HFF-Myc (cell line): ENCODE data around the gene DOK1.
A peak's percentile ranks its signal among the peaks of the same experiment; 100 is the strongest.

Experiments used
- DNase-seq: peaks from one replicate; pipeline ENCODE4 v3.0.0-alpha.2; 2011; ENCODE audit warnings: low read depth; ENCODE audit errors: extremely low read depth
- H3K4me3 ChIP-seq: replicated peaks from 2 replicates; pipeline ENCODE4 v1.5.1; 2011; ENCODE audit warnings: low read depth, mild to moderate bottlenecking, control low read depth, low read length
- TF ChIP-seq, protein P1 (sequence below): IDR thresholded peaks from 2 replicates; pipeline ENCODE4 v1.5.1; 2012; ENCODE audit warnings: mild to moderate bottlenecking, low read depth, low read length, control low read depth; ENCODE audit errors: missing control alignments

Gene DOK1

DNA sequence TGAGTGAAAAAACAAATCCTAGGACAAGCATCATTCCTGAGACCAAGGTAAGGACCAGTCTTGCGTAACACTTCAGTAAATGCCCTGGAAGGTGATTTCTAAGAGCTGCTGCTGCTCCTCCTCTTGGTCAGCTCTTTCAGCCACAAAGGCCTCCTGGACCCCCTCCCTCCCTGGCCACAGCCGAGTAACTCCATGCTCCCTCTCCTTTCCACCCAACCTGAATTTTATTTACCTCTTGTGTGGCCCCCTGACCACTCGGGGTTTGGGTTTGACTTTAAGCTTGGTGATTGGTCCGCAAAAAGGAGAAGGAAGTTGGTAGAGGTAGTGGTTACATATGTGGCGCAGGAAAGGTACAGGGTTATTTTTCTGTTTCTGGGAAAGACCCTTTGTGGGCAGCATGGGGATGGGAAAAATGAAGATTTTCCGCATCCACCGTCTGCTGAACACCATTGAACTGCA lies 15.6 kb upstream of the DOK1 start:
- TF ChIP-seq, protein P1, sequence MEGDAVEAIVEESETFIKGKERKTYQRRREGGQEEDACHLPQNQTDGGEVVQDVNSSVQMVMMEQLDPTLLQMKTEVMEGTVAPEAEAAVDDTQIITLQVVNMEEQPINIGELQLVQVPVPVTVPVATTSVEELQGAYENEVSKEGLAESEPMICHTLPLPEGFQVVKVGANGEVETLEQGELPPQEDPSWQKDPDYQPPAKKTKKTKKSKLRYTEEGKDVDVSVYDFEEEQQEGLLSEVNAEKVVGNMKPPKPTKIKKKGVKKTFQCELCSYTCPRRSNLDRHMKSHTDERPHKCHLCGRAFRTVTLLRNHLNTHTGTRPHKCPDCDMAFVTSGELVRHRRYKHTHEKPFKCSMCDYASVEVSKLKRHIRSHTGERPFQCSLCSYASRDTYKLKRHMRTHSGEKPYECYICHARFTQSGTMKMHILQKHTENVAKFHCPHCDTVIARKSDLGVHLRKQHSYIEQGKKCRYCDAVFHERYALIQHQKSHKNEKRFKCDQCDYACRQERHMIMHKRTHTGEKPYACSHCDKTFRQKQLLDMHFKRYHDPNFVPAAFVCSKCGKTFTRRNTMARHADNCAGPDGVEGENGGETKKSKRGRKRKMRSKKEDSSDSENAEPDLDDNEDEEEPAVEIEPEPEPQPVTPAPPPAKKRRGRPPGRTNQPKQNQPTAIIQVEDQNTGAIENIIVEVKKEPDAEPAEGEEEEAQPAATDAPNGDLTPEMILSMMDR, result no peak
- no peak overlapping the region for H3K4me3 ChIP-seq

GRCh38 chr2:74540291-74540690 lies 14.2 kb upstream of the DOK1 start:
- no peak overlapping the region for H3K4me3 ChIP-seq
- TF ChIP-seq, protein P1, result no peak
- no peak for DNase-seq

More for the DNA sequence above, 15.6 kb upstream of the DOK1 start:
- no peak for DNase-seq

GRCh38 chr2:74542978-74543377 lies 11.5 kb upstream of the DOK1 start:
- DNase-seq, result no peak
- H3K4me3 ChIP-seq, result no peak overlapping the region
- TF ChIP-seq, protein P1, result no peak

DNA sequence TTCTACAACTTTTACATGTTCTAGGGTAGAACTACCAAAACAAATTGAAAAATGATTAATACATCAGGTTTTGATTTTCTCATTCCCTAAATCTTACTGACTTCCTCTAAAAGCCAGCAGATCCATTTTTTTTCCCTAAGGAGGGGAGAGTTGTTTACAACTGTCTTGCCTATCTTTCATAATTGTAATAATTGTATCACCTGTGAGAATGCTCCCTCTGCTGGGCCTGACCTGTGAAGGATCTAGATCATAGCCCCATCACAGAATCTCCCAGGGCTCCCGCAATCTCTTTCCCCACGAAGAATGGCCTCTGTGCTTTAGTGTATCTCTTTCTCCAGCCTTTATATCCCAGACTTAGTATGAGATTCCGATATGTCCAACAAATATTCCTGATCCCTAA lies 9.9 kb upstream of the DOK1 start:
- DNase-seq, result no peak
- TF ChIP-seq, protein P1, result peak; percentile 6
- no peak overlapping the region for H3K4me3 ChIP-seq

- no peak for DNase-seq
- TF ChIP-seq, protein P1, result no peak
- no peak overlapping the region for H3K4me3 ChIP-seq
These were observed 8.5 kb upstream of the DOK1 start for GRCh38 chr2:74546004-74546403.

DNA sequence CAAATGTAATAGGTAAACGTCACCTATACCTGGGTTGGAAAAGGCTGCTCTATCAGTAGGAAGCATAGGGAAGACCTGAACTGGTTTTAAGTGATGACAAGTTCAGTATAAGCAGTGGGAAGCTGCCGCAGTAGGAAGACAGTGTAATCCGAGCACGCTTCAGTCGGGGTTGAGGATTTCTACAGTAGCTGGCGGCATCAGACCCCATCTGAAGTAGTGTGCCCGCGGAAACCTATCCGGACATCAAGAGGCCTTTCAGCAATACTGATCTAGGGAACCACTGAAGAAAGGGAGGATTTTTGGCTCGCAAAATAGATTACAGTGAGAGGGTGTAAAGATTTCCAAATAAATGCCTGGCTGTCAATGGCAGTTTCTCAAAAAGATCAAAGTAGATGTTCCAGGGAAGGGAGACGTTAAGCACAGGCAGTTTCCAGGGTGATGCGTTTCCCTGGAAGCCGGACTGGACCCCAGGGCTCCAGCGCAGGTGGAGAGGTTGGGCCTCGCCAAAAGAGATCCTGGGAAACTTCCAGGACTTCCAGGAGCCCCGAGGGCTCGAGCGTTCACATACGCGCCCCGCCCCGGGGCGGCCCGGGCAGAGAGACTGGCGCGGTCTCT lies 6.1 kb upstream of the DOK1 start:
- TF ChIP-seq, protein P1, result no peak
- no peak for DNase-seq
- H3K4me3 ChIP-seq, result peak overlapping the region; percentile 58
